T-helper 2 cell (primary cell): ENCODE data around the gene PARVA.

Experiments
- DNase-seq, 5 experiments: peaks; one replicate each; pipeline versions ENCODE4 v3.0.0 to v3.0.0-alpha.2; 2012 to 2022

The PARVA gene

GRCh38 chr11:12460466-12460865, 83.1 kb downstream of the PARVA start:
- DNase-seq: no peak

- DNase-seq: no peak
These were observed 84.1 kb downstream of the PARVA start for GRCh38 chr11:12461516-12461915.

GRCh38 chr11:12464303-12464702, 86.9 kb downstream of the PARVA start:
- no peak for DNase-seq

- DNase-seq: no peak
These were observed 88.0 kb downstream of the PARVA start for GRCh38 chr11:12465332-12465731.

GRCh38 chr11:12467610-12468009, 90.2 kb downstream of the PARVA start:
- DNase-seq: no peak

GRCh38 chr11:12469451-12469850, 92.1 kb downstream of the PARVA start:
- DNase-seq: no peak

- no peak for DNase-seq
These were observed 92.9 kb downstream of the PARVA start for GRCh38 chr11:12470236-12470635.

GRCh38 chr11:12472401-12473005, 95.1 kb downstream of the PARVA start:
- no peak for DNase-seq

- DNase-seq: no peak
These were observed 96.0 kb downstream of the PARVA start for GRCh38 chr11:12473381-12473780.

GRCh38 chr11:12474871-12475270, 97.5 kb downstream of the PARVA start:
- DNase-seq: no peak

- DNase-seq: no peak
These were observed 101.4 kb downstream of the PARVA start for GRCh38 chr11:12478743-12479142.

GRCh38 chr11:12480401-12480800, 103.0 kb downstream of the PARVA start:
- DNase-seq: no peak

- DNase-seq: no peak
These were observed 105.5 kb downstream of the PARVA start for GRCh38 chr11:12482839-12483238.

- DNase-seq: no peak
These were observed 106.2 kb downstream of the PARVA start for GRCh38 chr11:12483604-12484003.

GRCh38 chr11:12485328-12485727, 108.0 kb downstream of the PARVA start:
- no peak for DNase-seq

- no peak for DNase-seq
These were observed 111.9 kb downstream of the PARVA start for GRCh38 chr11:12489246-12489772.

- DNase-seq: peak in 1 of 5 experiments; percentile 13
These were observed 117.3 kb downstream of the PARVA start for GRCh38 chr11:12494699-12495098.

- DNase-seq: no peak
These were observed 119.0 kb downstream of the PARVA start for GRCh38 chr11:12496181-12497025.

- DNase-seq: no peak
These were observed 120.1 kb downstream of the PARVA start for GRCh38 chr11:12497431-12497830.

GRCh38 chr11:12499071-12499470, 121.7 kb downstream of the PARVA start:
- no peak for DNase-seq

- no peak for DNase-seq
These were observed 124.7 kb downstream of the PARVA start for GRCh38 chr11:12502046-12502445.

- no peak for DNase-seq
These were observed 125.7 kb downstream of the PARVA start for GRCh38 chr11:12503039-12503484.

- DNase-seq: no peak
These were observed 126.5 kb downstream of the PARVA start for GRCh38 chr11:12503886-12504285.

GRCh38 chr11:12505183-12505582, 127.8 kb downstream of the PARVA start:
- DNase-seq: no peak
